ELF-1 (cell line): Measurements from ENCODE around the gene EBF4.
"Not testable (repeated sequence)": the region's sequence is repeated elsewhere in the genome, so short reads cannot be mapped to it uniquely, and the experiment has no call there.

Experiments
- DNase-seq: peaks from one replicate; pipeline ENCODE4 v3.0.0-alpha.2; 2016; ENCODE audit warnings: low read depth, low spot score

EBF4 gene

GRCh38 chr20:2671977-2672376 lies 20.6 kb upstream of the EBF4 start:
- DNase-seq, result no peak

GRCh38 chr20:2672446-2672845 lies 20.1 kb upstream of the EBF4 start:
- no peak for DNase-seq

GRCh38 chr20:2673453-2673852 lies 19.1 kb upstream of the EBF4 start:
- no peak for DNase-seq

GRCh38 chr20:2680046-2680445 lies 12.5 kb upstream of the EBF4 start:
- no peak for DNase-seq

- DNase-seq, result not testable (repeated sequence)
Measured at GRCh38 chr20:2682040-2682439, 10.5 kb upstream of the EBF4 start.

GRCh38 chr20:2684817-2685216 lies 7.8 kb upstream of the EBF4 start:
- DNase-seq, result not testable (repeated sequence)

GRCh38 chr20:2687514-2687913 lies 5.1 kb upstream of the EBF4 start:
- no peak for DNase-seq

GRCh38 chr20:2688041-2688591 lies 4.5 kb upstream of the EBF4 start:
- DNase-seq, result peak; percentile 83

GRCh38 chr20:2690213-2690612 lies 2.4 kb upstream of the EBF4 start:
- no peak for DNase-seq

- no peak for DNase-seq
Measured at GRCh38 chr20:2690718-2691117, 1.9 kb upstream of the EBF4 start.

- DNase-seq, result no peak
Measured at GRCh38 chr20:2691127-2691526, 1.5 kb upstream of the EBF4 start.

GRCh38 chr20:2691663-2692035 lies 931 bp upstream of the EBF4 start:
- no peak for DNase-seq

- DNase-seq, result no peak
Measured at GRCh38 chr20:2692886-2693285, 306 bp downstream of the EBF4 start.

GRCh38 chr20:2693286-2694007 lies 867 bp downstream of the EBF4 start:
- DNase-seq, result peak; percentile 43

- peak; percentile 47 for DNase-seq
Measured at GRCh38 chr20:2694008-2694471, 1.5 kb downstream of the EBF4 start.

- DNase-seq, result no peak
Measured at GRCh38 chr20:2694519-2694918, 1.9 kb downstream of the EBF4 start.

GRCh38 chr20:2695206-2695983 lies 2.8 kb downstream of the EBF4 start:
- no peak for DNase-seq

GRCh38 chr20:2695984-2696525 lies 3.5 kb downstream of the EBF4 start:
- not testable (repeated sequence) for DNase-seq

GRCh38 chr20:2696646-2697045 lies 4.1 kb downstream of the EBF4 start:
- no peak for DNase-seq

- DNase-seq, result no peak
Measured at GRCh38 chr20:2697768-2698167, 5.2 kb downstream of the EBF4 start.

GRCh38 chr20:2698186-2698817 lies 5.7 kb downstream of the EBF4 start:
- DNase-seq, result no peak

- no peak for DNase-seq
Measured at GRCh38 chr20:2698912-2699311, 6.3 kb downstream of the EBF4 start.
